Measurements from ENCODE around the gene SREBF2. TPM values are rescaled to one million over a fixed set of nuclear protein-coding genes. Genes with fewer than 3 reads are reported as not detected.

Gene SREBF2
- total and polyA plus RNA-seq, 2 of the 8 experiments (the other 6 are each of a cell fraction or from before 2014, with no cell fraction given): 125 to 144 TPM

DNA sequence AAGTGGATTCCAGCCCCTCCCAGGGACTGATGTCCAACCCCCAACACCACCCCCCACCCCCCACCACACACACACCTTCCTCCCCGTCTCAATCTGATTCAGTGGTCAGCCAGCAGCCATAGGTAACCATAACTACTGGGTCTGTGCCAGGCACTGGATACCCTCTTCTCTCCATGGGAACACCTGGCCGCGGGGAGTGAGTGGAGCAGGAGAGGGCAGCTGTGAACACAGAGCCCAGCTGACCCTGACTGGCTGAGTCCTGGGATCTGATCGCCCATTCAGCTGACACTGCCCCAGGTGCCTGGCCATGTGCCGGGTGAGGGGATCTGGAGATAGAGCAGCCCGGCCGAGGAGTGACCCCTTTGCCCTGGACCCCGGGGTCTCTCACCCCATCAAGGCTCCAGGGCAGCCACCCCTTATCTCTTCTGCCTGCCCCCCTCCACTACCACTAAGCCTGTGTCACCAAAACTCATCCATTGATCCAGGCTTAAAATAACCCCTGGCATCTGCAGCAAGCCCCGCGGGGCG lies 84.5 kb downstream of the SREBF2 start:
- peaks cover 49 to 88% (median 78%) of the 10 kb centered on the region in 4 experiments for H3K27me3 ChIP-seq (replicated peaks in 1 of 4; ENCODE audit: control insufficient read depth in 3 of 4, extremely low read depth in 1 of 4, insufficient read depth in 3 of 4, low read length in 3 of 4)
- FAIRE-seq: no peak

More for the DNA sequence above, 84.5 kb downstream of the SREBF2 start:
- no peak overlapping the region for H3K18ac ChIP-seq (ENCODE audit: extremely low read depth, low read length)
- no peak overlapping the region for H3K27ac ChIP-seq (ENCODE audit: low read depth, low read length)
- H3K4me2 ChIP-seq (ENCODE audit: insufficient read depth in 1 of 2, low read depth in 2 of 2, low read length in 2 of 2): no peak overlapping the region
- no peak overlapping the region for H3K23ac ChIP-seq (ENCODE audit: insufficient read length)
- peak overlapping the region; percentile 32 for H3K4ac ChIP-seq (replicated peaks; ENCODE audit: insufficient read length, low read depth, low read length)
- peaks cover 12% of the 10 kb centered on the region; the same call in 1 of the 2 replicates for H3K23me2 ChIP-seq (ENCODE audit: low read depth, low read length)
- H3K4me3 ChIP-seq (ENCODE audit: extremely low read depth in 1 of 4, insufficient read depth in 2 of 4, low read depth in 3 of 4, low read length in 4 of 4): no peak overlapping the region
- peaks cover 0 to 20% (median 13%) of the 10 kb centered on the region in 4 experiments; a peak in 6 of 7 replicates for H3K4me1 ChIP-seq (replicated peaks in 1 of 4; ENCODE audit: control insufficient read depth in 3 of 4, insufficient read depth in 4 of 4, low read length in 3 of 4)
- no peak overlapping the region for H2BK12ac ChIP-seq (ENCODE audit: low read depth, low read length)
- no peak overlapping the region for H2AFZ ChIP-seq (ENCODE audit: low read length)
- no peak overlapping the region for H3K9ac ChIP-seq (replicated peaks in 1 of 4; ENCODE audit: extremely low read depth in 1 of 4, low read depth in 3 of 4, low read length in 3 of 4)
- no peak overlapping the region for H2AK5ac ChIP-seq (ENCODE audit: low read depth, low read length)
- no peak overlapping the region for H2BK5ac ChIP-seq (ENCODE audit: low read depth, low read length)
- H2BK15ac ChIP-seq (ENCODE audit: low read length): no peak overlapping the region
- H4K5ac ChIP-seq (ENCODE audit: insufficient read length, low read depth, low read length): no peak overlapping the region
- H3K14ac ChIP-seq (ENCODE audit: insufficient read length): no peak overlapping the region
- peaks cover 0 to 5% (median 0%) of the 10 kb centered on the region in 4 experiments; a peak in 1 of 8 replicates for H3K36me3 ChIP-seq (ENCODE audit: control insufficient read depth in 2 of 4, insufficient read depth in 4 of 4, low read length in 3 of 4)
- H4K91ac ChIP-seq (replicated peaks; ENCODE audit: insufficient read length, low read length): no peak overlapping the region
- no peaks in the 10 kb centered on the region for H3K79me1 ChIP-seq (ENCODE audit: low read depth, low read length)
- TF ChIP-seq YY1 (IDR thresholded peaks at IDR 0.05; ENCODE audit: low read depth, low read length): no peak
- no peak for TF ChIP-seq GTF2F1 (IDR thresholded peaks at IDR 0.05; ENCODE audit: borderline replicate concordance, low read depth, low read length)
- 81% methylated on average over 11 of the region's 11 CpGs; no CpG with 5 or more reads in 1 of the 2 experiments for WGBS, 2 experiments (ENCODE audit: extremely low coverage in 1 of 2, insufficient coverage in 1 of 2, insufficient read length in 1 of 2, insufficient replicate concordance in 2 of 2, low coverage in 1 of 2, low lambda C conversion rate in 2 of 2, missing lambda C conversion rate in 1 of 2)
- CTCF ChIA-PET (ENCODE audit: partially characterized antibody): interaction anchor here (0.6 to 2.9 kb wide), 6 partner anchors 8 to 1247 kb away, joined by 3 to 13 read pairs (median 5); no protein-coding TSS in a partner anchor
- H2BK20ac ChIP-seq (ENCODE audit: low read length): no peak overlapping the region
- peaks cover 7 to 19% of the 10 kb centered on the region in 2 experiments for H4K20me1 ChIP-seq (replicated peaks in 1 of 2; ENCODE audit: control insufficient read depth in 1 of 2, insufficient read depth in 2 of 2, low read length in 2 of 2)
- DNase-seq (ENCODE audit: low read depth in 1 of 2, low spot score in 2 of 2): no peak
- H3K9me3 ChIP-seq (ENCODE audit: insufficient read depth in 2 of 2, low read depth in 1 of 2, low read length in 1 of 2): no peaks in the 10 kb centered on the region
- no peak overlapping the region for H2BK120ac ChIP-seq (replicated peaks; ENCODE audit: low read depth, low read length)
- POLR2A ChIA-PET (ENCODE audit: partially characterized antibody): interaction anchor here (0.6 to 1.2 kb wide), 2 partner anchors 12 to 23 kb away, joined by 3 read pairs; no protein-coding TSS in a partner anchor
- H3K79me2 ChIP-seq (ENCODE audit: control insufficient read depth in 1 of 2, insufficient read depth in 2 of 2, low read length in 2 of 2): no peaks in the 10 kb centered on the region
- H4K8ac ChIP-seq (ENCODE audit: extremely low read depth, insufficient read depth, low read length): no peak overlapping the region
- no peak overlapping the region for H3K56ac ChIP-seq (replicated peaks; ENCODE audit: insufficient read length, low read depth, low read length)

Data from H1 (cell line).